HG02759 (cell line): ENCODE results near the gene AKT2.

Source experiments
- ATAC-seq: cut with Tn5 transposase; IDR thresholded peaks from one replicate; pipeline ENCODE4 v1.9.1; 2021; ENCODE audit warnings: mild to moderate bottlenecking, moderate library complexity; ENCODE audit not compliant: unreplicated experiment

AKT2 gene

GRCh38 chr19:40255619-40256166 lies 29.5 kb downstream of the AKT2 start:
- no peak for ATAC-seq

GRCh38 chr19:40254714-40255418 lies 30.3 kb downstream of the AKT2 start:
- ATAC-seq, result no peak

GRCh38 chr19:40253611-40254092 lies 31.5 kb downstream of the AKT2 start:
- ATAC-seq, result no peak

- ATAC-seq, result no peak
These were observed 32.8 kb downstream of the AKT2 start for GRCh38 chr19:40252395-40252794.

GRCh38 chr19:40251991-40252390 lies 33.2 kb downstream of the AKT2 start:
- ATAC-seq, result no peak

- ATAC-seq, result no peak
These were observed 33.9 kb downstream of the AKT2 start for GRCh38 chr19:40251244-40251643.

GRCh38 chr19:40249781-40250180 lies 35.4 kb downstream of the AKT2 start:
- no peak for ATAC-seq

- no peak for ATAC-seq
These were observed 35.9 kb downstream of the AKT2 start for GRCh38 chr19:40249201-40249600.

- no peak for ATAC-seq
These were observed 37.3 kb downstream of the AKT2 start for GRCh38 chr19:40247735-40248262.

GRCh38 chr19:40247178-40247577 lies 38.0 kb downstream of the AKT2 start:
- ATAC-seq, result no peak

- no peak for ATAC-seq
These were observed 38.7 kb downstream of the AKT2 start for GRCh38 chr19:40246292-40247073.

- no peak for ATAC-seq
These were observed 39.5 kb downstream of the AKT2 start for GRCh38 chr19:40245506-40246128.

- ATAC-seq, result no peak
These were observed 40.4 kb downstream of the AKT2 start for GRCh38 chr19:40244579-40245317.

- no peak for ATAC-seq
These were observed 42.0 kb downstream of the AKT2 start for GRCh38 chr19:40243181-40243580.

GRCh38 chr19:40242480-40242879 lies 42.7 kb downstream of the AKT2 start:
- no peak for ATAC-seq

- ATAC-seq, result no peak
These were observed 43.2 kb downstream of the AKT2 start for GRCh38 chr19:40241809-40242384.

GRCh38 chr19:40241125-40241808 lies 43.9 kb downstream of the AKT2 start:
- ATAC-seq, result no peak

GRCh38 chr19:40240332-40240731 lies 44.8 kb downstream of the AKT2 start:
- no peak for ATAC-seq

GRCh38 chr19:40239415-40240226 lies 45.5 kb downstream of the AKT2 start:
- no peak for ATAC-seq
